TTC549 (cell line): ENCODE results near the gene REP15.
A peak's percentile ranks its signal among the peaks of the same experiment; 100 is the strongest.
"Not testable (repeated sequence)": the region's sequence is repeated elsewhere in the genome, so short reads cannot be mapped to it uniquely, and the experiment has no call there.

ENCODE experiments used
- FAIRE-seq: peaks from 2 replicates; lab custom pipeline; 2012; peaks lifted over from hg19 to GRCh38; lab: Jason Lieb, UNC

The REP15 gene

GRCh38 chr12:27696864-27697564 is 767 bp downstream of the REP15 start:
- FAIRE-seq: no peak

GRCh38 chr12:27703720-27704452 is 7.6 kb downstream of the REP15 start:
- FAIRE-seq: peak; percentile 71

- no peak for FAIRE-seq
These were observed 9.0 kb downstream of the REP15 start for GRCh38 chr12:27705263-27705662.

- no peak for FAIRE-seq
These were observed 11.0 kb downstream of the REP15 start for GRCh38 chr12:27707216-27707615.

GRCh38 chr12:27709212-27709931 is 13.1 kb downstream of the REP15 start:
- no peak for FAIRE-seq

- FAIRE-seq: no peak
These were observed 13.8 kb downstream of the REP15 start for GRCh38 chr12:27709932-27710591.

GRCh38 chr12:27710592-27711316 is 14.5 kb downstream of the REP15 start, which contains the start of gene MRPS35:
TSS of gene MRPS35 (plus strand) at chr12:27710832. CDS start at chr12:27710844, 12 bp downstream.
- no peak for FAIRE-seq

GRCh38 chr12:27711317-27711682 is 15.1 kb downstream of the REP15 start:
- no peak for FAIRE-seq

- FAIRE-seq: no peak
These were observed 15.7 kb downstream of the REP15 start for GRCh38 chr12:27711967-27712366.

GRCh38 chr12:27723212-27723611 is 27.0 kb downstream of the REP15 start:
- no peak for FAIRE-seq

- FAIRE-seq: no peak
These were observed 33.9 kb downstream of the REP15 start for GRCh38 chr12:27730097-27730588.

- FAIRE-seq: no peak
These were observed 36.0 kb downstream of the REP15 start for GRCh38 chr12:27732281-27732680.

- FAIRE-seq: peak; percentile 60
These were observed 36.9 kb downstream of the REP15 start for GRCh38 chr12:27733052-27733656.

- no peak for FAIRE-seq
These were observed 37.5 kb downstream of the REP15 start for GRCh38 chr12:27733791-27734190.

GRCh38 chr12:27734321-27734720 is 38.1 kb downstream of the REP15 start:
- FAIRE-seq: not testable (repeated sequence)

- no peak for FAIRE-seq
These were observed 47.4 kb downstream of the REP15 start for GRCh38 chr12:27743601-27744000.

GRCh38 chr12:27745734-27746133 is 49.5 kb downstream of the REP15 start:
- not testable (repeated sequence) for FAIRE-seq
